ENCODE data around the gene CES2.

DNA sequence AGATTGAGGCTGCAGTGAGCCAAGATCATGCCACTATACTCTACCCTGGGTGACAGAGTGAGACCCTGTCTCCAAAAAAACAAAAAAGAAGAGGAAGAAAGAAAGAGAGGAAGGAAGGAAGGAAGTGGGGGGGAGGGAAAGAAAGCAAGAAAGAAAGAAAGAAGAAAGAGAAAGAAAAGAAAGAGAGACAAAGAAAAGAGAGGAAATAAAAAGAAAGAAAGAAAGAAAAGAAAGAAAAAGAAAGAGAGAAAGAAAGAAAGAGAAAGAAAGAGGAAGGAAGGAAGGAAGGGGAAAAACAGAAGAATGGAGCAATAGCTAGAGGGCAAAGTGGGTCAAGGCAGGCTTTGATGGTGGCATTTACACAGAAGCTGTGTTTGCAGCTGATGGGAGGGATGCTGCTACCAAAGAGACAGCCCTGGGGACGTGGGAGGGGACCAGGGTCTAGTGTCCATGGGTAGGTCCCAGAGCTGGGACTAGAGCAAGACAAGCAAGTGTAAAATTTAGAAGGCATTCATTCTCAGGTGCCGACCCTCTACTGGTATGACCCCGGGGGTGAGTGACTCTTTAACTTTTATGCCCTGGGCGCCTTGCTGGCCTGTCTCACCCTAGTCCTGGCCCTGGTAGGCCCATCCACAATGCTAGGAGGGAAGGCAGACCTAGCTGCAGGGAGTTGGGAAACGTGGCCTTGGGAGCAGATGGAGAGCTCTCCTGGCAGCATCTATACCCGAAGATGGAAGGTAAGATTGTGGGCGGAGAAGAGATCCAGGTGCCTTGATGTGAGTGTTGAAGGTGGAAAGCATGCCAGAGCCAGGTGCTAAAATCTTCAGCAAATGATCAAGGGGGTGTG, 23.8 kb downstream of the CES2 start:
- no peak for TF ChIP-seq FOXM1 (IDR thresholded peaks at IDR 0.05; ENCODE audit: low read depth)
- no peak for TF ChIP-seq POLR2AphosphoS5 (IDR thresholded peaks at IDR 0.05; ENCODE audit: low read depth, low read length)
- no peak for TF ChIP-seq CHD2 (IDR thresholded peaks at IDR 0.05; ENCODE audit: low read length, partially characterized antibody)
- no peak for TF ChIP-seq SIN3A (IDR thresholded peaks at IDR 0.05; ENCODE audit: borderline replicate concordance, low read depth, low read length)
- TF ChIP-seq RAD21 (IDR thresholded peaks at IDR 0.05; ENCODE audit: low read length) = no peak
- TF ChIP-seq, protein P1, sequence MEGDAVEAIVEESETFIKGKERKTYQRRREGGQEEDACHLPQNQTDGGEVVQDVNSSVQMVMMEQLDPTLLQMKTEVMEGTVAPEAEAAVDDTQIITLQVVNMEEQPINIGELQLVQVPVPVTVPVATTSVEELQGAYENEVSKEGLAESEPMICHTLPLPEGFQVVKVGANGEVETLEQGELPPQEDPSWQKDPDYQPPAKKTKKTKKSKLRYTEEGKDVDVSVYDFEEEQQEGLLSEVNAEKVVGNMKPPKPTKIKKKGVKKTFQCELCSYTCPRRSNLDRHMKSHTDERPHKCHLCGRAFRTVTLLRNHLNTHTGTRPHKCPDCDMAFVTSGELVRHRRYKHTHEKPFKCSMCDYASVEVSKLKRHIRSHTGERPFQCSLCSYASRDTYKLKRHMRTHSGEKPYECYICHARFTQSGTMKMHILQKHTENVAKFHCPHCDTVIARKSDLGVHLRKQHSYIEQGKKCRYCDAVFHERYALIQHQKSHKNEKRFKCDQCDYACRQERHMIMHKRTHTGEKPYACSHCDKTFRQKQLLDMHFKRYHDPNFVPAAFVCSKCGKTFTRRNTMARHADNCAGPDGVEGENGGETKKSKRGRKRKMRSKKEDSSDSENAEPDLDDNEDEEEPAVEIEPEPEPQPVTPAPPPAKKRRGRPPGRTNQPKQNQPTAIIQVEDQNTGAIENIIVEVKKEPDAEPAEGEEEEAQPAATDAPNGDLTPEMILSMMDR (IDR thresholded peaks at IDR 0.05) = no peak
- TF ChIP-seq, protein P2, sequence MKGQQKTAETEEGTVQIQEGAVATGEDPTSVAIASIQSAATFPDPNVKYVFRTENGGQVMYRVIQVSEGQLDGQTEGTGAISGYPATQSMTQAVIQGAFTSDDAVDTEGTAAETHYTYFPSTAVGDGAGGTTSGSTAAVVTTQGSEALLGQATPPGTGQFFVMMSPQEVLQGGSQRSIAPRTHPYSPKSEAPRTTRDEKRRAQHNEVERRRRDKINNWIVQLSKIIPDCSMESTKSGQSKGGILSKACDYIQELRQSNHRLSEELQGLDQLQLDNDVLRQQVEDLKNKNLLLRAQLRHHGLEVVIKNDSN (IDR thresholded peaks at IDR 0.05; ENCODE audit: borderline replicate concordance, low read depth) = no peak
- TF ChIP-seq, protein P3, sequence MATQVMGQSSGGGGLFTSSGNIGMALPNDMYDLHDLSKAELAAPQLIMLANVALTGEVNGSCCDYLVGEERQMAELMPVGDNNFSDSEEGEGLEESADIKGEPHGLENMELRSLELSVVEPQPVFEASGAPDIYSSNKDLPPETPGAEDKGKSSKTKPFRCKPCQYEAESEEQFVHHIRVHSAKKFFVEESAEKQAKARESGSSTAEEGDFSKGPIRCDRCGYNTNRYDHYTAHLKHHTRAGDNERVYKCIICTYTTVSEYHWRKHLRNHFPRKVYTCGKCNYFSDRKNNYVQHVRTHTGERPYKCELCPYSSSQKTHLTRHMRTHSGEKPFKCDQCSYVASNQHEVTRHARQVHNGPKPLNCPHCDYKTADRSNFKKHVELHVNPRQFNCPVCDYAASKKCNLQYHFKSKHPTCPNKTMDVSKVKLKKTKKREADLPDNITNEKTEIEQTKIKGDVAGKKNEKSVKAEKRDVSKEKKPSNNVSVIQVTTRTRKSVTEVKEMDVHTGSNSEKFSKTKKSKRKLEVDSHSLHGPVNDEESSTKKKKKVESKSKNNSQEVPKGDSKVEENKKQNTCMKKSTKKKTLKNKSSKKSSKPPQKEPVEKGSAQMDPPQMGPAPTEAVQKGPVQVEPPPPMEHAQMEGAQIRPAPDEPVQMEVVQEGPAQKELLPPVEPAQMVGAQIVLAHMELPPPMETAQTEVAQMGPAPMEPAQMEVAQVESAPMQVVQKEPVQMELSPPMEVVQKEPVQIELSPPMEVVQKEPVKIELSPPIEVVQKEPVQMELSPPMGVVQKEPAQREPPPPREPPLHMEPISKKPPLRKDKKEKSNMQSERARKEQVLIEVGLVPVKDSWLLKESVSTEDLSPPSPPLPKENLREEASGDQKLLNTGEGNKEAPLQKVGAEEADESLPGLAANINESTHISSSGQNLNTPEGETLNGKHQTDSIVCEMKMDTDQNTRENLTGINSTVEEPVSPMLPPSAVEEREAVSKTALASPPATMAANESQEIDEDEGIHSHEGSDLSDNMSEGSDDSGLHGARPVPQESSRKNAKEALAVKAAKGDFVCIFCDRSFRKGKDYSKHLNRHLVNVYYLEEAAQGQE (IDR thresholded peaks at IDR 0.05; ENCODE audit: low read depth, low read length) = no peak
- TF ChIP-seq ELF1 (IDR thresholded peaks at IDR 0.05) = no peak
- TF ChIP-seq, protein P4, sequence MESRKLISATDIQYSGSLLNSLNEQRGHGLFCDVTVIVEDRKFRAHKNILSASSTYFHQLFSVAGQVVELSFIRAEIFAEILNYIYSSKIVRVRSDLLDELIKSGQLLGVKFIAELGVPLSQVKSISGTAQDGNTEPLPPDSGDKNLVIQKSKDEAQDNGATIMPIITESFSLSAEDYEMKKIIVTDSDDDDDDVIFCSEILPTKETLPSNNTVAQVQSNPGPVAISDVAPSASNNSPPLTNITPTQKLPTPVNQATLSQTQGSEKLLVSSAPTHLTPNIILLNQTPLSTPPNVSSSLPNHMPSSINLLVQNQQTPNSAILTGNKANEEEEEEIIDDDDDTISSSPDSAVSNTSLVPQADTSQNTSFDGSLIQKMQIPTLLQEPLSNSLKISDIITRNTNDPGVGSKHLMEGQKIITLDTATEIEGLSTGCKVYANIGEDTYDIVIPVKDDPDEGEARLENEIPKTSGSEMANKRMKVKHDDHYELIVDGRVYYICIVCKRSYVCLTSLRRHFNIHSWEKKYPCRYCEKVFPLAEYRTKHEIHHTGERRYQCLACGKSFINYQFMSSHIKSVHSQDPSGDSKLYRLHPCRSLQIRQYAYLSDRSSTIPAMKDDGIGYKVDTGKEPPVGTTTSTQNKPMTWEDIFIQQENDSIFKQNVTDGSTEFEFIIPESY (IDR thresholded peaks at IDR 0.05; ENCODE audit: borderline replicate concordance, low read depth) = no peak
- TF ChIP-seq, protein P5, sequence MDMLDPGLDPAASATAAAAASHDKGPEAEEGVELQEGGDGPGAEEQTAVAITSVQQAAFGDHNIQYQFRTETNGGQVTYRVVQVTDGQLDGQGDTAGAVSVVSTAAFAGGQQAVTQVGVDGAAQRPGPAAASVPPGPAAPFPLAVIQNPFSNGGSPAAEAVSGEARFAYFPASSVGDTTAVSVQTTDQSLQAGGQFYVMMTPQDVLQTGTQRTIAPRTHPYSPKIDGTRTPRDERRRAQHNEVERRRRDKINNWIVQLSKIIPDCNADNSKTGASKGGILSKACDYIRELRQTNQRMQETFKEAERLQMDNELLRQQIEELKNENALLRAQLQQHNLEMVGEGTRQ (IDR thresholded peaks at IDR 0.05; ENCODE audit: borderline replicate concordance, low read depth, low read length) = no peak

Measured in SK-N-SH (cell line).